GM12874 (cell line): Measurements from ENCODE around the gene SKIC2.
A peak's percentile ranks its signal among the peaks of the same experiment; 100 is the strongest.

Experiments
- TF ChIP-seq, protein P1 (sequence below): IDR thresholded peaks from 2 replicates; pipeline ENCODE4 v1.5.1; 2011; ENCODE audit warnings: low read depth, mild to moderate bottlenecking, control low read depth, low read length, moderate library complexity; ENCODE audit not compliant: insufficient read depth

The SKIC2 gene

DNA sequence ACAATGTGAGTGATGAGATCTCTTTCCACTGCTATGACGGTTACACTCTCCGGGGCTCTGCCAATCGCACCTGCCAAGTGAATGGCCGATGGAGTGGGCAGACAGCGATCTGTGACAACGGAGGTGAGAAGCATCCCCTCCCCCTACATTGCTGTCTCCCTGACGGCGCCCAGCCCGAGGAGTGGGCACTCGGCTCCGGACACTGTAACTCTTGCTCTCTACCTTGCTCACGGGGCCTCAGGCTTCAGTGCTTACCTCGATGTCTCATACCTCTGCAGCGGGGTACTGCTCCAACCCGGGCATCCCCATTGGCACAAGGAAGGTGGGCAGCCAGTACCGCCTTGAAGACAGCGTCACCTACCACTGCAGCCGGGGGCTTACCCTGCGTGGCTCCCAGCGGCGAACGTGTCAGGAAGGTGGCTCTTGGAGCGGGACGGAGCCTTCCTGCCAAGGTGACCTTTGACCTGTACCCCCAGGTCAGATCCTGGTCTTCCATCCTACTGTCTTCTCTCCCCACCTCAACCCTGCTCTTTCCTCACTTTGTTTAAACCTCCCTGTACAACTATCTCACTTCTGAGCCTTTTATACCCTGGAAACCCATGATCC, 11.8 kb upstream of the SKIC2 start:
- TF ChIP-seq, protein P1, sequence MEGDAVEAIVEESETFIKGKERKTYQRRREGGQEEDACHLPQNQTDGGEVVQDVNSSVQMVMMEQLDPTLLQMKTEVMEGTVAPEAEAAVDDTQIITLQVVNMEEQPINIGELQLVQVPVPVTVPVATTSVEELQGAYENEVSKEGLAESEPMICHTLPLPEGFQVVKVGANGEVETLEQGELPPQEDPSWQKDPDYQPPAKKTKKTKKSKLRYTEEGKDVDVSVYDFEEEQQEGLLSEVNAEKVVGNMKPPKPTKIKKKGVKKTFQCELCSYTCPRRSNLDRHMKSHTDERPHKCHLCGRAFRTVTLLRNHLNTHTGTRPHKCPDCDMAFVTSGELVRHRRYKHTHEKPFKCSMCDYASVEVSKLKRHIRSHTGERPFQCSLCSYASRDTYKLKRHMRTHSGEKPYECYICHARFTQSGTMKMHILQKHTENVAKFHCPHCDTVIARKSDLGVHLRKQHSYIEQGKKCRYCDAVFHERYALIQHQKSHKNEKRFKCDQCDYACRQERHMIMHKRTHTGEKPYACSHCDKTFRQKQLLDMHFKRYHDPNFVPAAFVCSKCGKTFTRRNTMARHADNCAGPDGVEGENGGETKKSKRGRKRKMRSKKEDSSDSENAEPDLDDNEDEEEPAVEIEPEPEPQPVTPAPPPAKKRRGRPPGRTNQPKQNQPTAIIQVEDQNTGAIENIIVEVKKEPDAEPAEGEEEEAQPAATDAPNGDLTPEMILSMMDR, result no peak

DNA sequence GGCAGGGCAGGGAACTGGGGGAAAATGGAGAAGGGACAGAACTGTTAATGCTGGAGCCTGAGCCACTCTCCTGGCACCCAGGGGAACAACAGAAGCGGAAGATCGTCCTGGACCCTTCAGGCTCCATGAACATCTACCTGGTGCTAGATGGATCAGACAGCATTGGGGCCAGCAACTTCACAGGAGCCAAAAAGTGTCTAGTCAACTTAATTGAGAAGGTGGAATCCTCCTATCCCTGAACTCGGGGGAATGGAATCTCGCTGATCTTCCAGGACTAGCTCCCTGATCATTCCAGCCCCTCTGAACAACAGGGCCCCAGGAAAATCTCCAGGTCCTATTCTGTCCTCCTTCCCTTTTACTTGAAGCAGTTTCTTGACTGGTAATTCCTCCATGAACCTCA, 11.1 kb upstream of the SKIC2 start:
- TF ChIP-seq, protein P1, result no peak

DNA sequence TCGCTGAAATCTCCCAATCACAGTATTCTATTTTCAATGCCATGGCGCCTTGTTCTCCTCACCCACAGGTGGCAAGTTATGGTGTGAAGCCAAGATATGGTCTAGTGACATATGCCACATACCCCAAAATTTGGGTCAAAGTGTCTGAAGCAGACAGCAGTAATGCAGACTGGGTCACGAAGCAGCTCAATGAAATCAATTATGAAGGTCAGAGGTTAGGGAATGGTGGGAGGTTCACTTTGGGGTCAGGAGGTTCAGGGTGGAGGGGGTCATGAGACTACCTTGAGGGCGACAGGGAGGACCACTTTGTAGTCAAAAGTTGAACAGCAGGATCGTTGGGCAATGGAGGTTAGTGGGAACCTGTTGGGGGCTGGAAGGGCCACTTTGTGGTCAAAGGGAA, 10.7 kb upstream of the SKIC2 start:
- TF ChIP-seq, protein P1, result no peak

DNA sequence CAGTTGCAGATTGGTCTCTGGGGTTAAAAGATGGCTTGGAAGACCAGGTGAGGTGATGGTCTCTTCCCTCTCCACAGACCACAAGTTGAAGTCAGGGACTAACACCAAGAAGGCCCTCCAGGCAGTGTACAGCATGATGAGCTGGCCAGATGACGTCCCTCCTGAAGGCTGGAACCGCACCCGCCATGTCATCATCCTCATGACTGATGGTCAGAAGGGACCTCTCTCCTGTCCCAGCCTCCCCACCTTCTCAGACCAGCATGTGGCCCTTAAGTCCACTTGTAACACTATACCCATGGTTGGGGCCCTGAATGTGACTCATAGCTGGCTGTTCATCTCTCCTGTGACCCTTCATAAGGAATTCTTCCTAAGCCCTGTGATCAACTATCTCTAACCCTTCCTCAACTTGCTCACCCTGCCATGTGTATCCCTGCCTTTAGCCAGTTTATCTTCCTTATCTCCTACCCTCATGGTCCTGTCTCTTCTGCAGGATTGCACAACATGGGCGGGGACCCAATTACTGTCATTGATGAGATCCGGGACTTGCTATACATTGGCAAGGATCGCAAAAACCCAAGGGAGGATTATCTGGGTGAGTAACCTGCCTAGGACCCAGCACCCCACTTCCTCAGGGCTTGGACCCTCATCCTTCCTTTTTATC, 10.1 kb upstream of the SKIC2 start:
- TF ChIP-seq, protein P1, result no peak

DNA sequence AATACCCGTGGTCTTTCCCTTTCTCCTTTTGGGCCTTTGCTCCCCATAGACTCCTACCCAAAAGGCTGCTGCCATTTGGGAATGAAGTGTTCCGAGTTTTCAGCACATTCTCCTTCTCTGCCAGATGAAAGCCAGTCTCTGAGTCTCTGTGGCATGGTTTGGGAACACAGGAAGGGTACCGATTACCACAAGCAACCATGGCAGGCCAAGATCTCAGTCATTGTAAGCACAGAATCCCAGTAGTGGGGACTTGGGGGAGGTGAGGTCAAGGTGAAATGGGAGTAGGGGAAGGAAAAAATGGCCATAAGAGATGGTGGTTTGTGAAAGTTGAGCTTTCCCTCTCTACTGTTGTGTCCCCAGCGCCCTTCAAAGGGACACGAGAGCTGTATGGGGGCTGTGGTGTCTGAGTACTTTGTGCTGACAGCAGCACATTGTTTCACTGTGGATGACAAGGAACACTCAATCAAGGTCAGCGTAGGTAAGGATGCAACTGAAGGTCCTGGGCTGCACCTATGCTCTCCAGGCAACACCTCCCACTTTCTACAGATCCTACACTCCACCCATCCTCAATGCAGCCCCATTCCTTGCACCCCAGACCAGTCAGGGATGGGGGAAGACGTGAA, 8.9 kb upstream of the SKIC2 start:
- TF ChIP-seq, protein P1, result no peak

DNA sequence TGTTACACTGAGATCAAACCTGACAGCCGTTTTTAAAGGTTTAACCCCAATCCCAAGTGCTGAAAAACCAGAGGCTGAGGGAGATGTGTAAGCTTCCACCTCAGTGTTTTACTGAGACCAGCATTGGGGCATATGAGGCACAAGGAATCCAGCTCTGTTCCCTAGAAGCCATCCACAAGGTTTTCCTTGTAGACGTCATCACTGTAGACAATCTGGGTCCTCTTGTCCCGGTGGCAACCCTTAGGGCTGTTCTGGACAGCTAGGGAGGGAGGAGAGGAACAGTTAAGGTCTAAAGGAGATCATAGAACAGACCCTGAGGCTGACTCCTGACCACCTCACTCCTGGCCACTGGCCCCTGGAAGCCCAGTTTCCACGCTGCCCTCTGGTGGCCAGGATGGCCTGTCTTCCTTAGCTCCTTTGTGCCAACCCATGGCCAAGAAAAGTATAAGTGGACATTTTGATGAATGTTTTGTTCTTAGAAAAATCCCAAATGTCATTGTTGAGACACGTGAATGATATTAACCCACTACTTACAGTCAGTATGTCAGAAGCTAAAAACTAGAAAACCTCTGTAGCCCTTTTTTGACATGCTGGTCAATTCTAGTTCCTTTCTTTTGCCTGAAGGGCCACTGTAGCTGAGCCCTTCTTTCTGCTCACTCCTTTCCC, 6.7 kb upstream of the SKIC2 start:
- TF ChIP-seq, protein P1, result peak; percentile 50

DNA sequence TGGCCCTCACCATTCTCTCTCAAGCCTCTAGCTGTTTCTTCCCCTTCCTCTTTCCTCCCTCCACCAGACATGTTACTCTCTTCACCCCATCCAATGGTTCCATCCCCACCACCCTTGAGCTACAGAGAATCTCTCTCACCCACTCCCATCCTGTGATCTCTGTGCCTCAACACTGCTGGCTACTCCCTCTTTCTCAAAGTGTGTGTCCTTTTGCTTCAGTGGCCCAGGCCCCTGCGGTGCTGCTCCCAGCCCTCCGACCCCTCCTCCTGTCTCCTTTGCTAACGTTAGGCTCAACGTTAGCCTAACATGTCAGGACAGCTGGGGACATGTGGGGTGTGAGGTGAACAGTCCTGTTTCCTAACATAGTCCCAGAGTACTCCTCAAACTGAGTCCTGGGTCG, 6.1 kb upstream of the SKIC2 start:
- TF ChIP-seq, protein P1, result no peak
